ENCODE data around the gene POGZ. TPM values are rescaled to one million over a fixed set of nuclear protein-coding genes. Genes with fewer than 3 reads are reported as not detected.

The POGZ gene
- total RNA-seq, 4 donors from 2014 or later = 35.0 to 63.3 (median 49.1) TPM

DNA sequence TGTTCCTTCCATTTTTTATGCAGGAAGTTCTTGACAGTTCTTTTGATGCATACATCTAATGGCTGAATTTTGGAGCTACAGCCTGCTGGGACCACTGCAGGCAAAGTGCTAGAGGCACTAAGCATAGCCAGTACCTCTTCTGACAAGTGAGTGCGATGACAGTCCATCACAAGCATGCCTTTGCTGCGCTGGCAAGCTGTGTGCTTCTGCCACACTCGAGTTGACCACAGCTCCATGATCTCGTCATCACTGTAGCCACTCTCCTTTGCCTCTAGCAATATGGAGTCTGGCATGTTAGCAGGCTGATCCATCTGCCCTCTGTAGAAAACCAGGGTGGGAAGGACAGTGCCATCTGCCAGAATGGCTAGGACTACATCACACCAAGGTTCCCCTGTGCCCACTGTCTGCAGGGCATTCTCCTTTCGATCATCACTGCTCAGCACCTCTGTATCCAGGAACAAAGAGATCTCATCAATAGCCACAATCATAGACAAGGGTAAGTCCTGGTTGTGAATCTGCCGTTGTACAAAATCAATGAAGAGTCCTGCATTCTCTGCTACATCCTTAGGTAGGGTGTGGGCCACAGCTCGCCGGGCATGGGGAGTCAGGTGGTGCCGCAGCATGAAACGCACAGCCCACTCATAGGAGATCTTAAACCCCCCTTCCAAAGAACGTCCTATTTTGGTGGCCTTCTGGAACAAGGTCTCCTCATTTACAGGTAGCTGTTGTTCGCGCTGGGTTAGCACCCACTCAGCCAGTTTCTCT is 53.9 kb downstream of the POGZ start:
- Histone ChIP-seq H3K27ac (replicated peaks in 1 of 4) (no peak overlapping the region), H3K4me3 (no peak overlapping the region), H3K4me1 (peaks cover 9 to 12% (median 11%) of the 10 kb centered on the region in 4 donors), H3K36me3 (peaks cover 73 to 100% (median 99%) of the 10 kb centered on the region in 4 donors), H3K9me3 (no peaks in the 10 kb centered on the region), H3K27me3 (no peaks in the 10 kb centered on the region)
- no peak for DNase-seq (ENCODE audit: extremely low spot score)
- TF ChIP-seq POLR2AphosphoS5 (IDR thresholded peaks at IDR 0.05) (no peak), CTCF (IDR thresholded peaks at IDR 0.05) (no peak), EP300 (IDR thresholded peaks at IDR 0.05) (no peak), POLR2A (IDR thresholded peaks at IDR 0.05; ENCODE audit: low read depth) (no peak)
- intact Hi-C loops (cut with DNase I) = no loop called here
- WGBS = 80% methylated on average over 12 of the region's 13 CpGs

DNA sequence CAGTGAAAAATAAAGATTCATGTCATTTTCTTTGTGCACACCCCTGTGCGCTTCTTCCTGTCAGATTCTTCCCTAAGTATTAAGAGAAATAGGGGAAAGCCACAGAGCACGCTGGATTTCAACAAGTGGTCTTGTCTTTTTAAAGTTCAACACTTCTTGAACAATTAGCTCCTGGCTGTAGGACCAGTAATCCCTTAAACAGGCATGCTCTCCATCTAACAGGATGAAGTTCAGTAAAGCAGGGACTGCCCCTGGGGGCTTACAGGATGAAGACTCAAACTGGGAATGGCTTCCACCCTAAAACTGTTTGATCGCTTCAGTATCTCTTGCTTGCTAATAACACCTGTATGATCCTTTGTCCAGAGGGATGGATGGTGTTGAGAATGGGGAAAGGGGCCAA is 55.7 kb downstream of the POGZ start:
- no peaks in the 10 kb centered on the region for H3K27me3 ChIP-seq
- 86% methylated on average over 3 of the region's 3 CpGs for WGBS
- intact Hi-C loops (cut with DNase I) = no loop called here
- H3K9me3 ChIP-seq = no peaks in the 10 kb centered on the region
- no peak overlapping the region for H3K27ac ChIP-seq (replicated peaks in 1 of 4)
- peaks cover 57 to 84% (median 82%) of the 10 kb centered on the region in 4 donors for H3K36me3 ChIP-seq
- TF ChIP-seq CTCF (IDR thresholded peaks at IDR 0.05) = no peak
- no peak for TF ChIP-seq POLR2AphosphoS5 (IDR thresholded peaks at IDR 0.05)
- TF ChIP-seq POLR2A (IDR thresholded peaks at IDR 0.05; ENCODE audit: low read depth) = no peak
- TF ChIP-seq EP300 (IDR thresholded peaks at IDR 0.05) = no peak
- DNase-seq (ENCODE audit: extremely low spot score) = no peak
- no peak overlapping the region for H3K4me3 ChIP-seq
- peaks cover 16 to 21% (median 17%) of the 10 kb centered on the region in 4 donors for H3K4me1 ChIP-seq

- intact Hi-C loops (cut with DNase I) = no loop called here
- WGBS = 64% methylated on average over 2 of the region's 2 CpGs
- H3K36me3 ChIP-seq = peaks cover 50 to 76% (median 74%) of the 10 kb centered on the region in 4 donors
Measured at GRCh38 chr1:151402764-151403163, 56.5 kb downstream of the POGZ start.

DNA sequence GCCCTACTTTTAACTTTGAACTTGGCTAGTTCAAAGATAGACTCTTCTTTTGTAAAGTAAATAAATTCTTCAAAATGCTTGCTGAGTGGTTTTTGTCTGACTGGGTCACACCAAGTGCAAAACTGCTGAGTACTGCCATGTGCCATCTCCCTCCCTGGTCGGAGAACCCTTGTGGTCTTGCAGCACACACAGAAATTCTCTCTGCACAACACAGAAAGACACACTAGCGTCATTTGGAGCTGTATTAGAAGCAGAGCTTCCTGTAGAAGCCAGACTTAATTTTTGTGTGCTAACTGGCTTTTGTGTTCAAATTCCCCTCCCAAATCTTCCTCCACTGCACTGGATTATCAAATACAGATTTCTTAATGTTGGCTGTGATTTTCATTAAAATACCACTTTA is 57.4 kb downstream of the POGZ start:
- Histone ChIP-seq H3K27ac (replicated peaks in 1 of 4) (no peak overlapping the region), H3K4me1 (peaks cover 16 to 21% (median 17%) of the 10 kb centered on the region in 4 donors), H3K36me3 (peaks cover 41 to 67% (median 64%) of the 10 kb centered on the region in 4 donors), H3K27me3 (no peaks in the 10 kb centered on the region), H3K4me3 (no peak overlapping the region), H3K9me3 (no peaks in the 10 kb centered on the region)
- WGBS = 77% methylated on average over 2 of the region's 2 CpGs
- TF ChIP-seq POLR2A (IDR thresholded peaks at IDR 0.05; ENCODE audit: low read depth) = no peak
- no peak for TF ChIP-seq POLR2AphosphoS5 (IDR thresholded peaks at IDR 0.05)
- no peak for TF ChIP-seq CTCF (IDR thresholded peaks at IDR 0.05)
- TF ChIP-seq EP300 (IDR thresholded peaks at IDR 0.05) = no peak
- no peak for DNase-seq (ENCODE audit: extremely low spot score)
- intact Hi-C loops (cut with DNase I) = no loop called here

More at GRCh38 chr1:151402764-151403163, 56.5 kb downstream of the POGZ start:
- Histone ChIP-seq H3K9me3 (no peaks in the 10 kb centered on the region), H3K4me1 (peaks cover 16 to 21% (median 17%) of the 10 kb centered on the region in 4 donors), H3K4me3 (no peak overlapping the region), H3K27me3 (no peaks in the 10 kb centered on the region), H3K27ac (replicated peaks in 1 of 4) (peak overlapping the region in 1 of 4 donors; percentile 31)
- peak; percentile 12 for DNase-seq (ENCODE audit: extremely low spot score)
- no peak for TF ChIP-seq EP300 (IDR thresholded peaks at IDR 0.05)
- TF ChIP-seq POLR2A (IDR thresholded peaks at IDR 0.05; ENCODE audit: low read depth) = no peak
- no peak for TF ChIP-seq POLR2AphosphoS5 (IDR thresholded peaks at IDR 0.05)
- no peak for TF ChIP-seq CTCF (IDR thresholded peaks at IDR 0.05)
